Panc1 (cell line): ENCODE data around the gene GRIN2A.

Experiments used
- POLR2AphosphoS5 ChIP-seq: IDR thresholded peaks from 2 replicates; pipeline ENCODE4 v1.6.1; 2012; ENCODE audit warnings: mild to moderate bottlenecking, low read depth, low read length, moderate library complexity
- REST ChIP-seq, 2 experiments: IDR thresholded peaks; 2 replicates each; pipeline ENCODE4 v1.6.1; 2011 to 2012; ENCODE audit warnings: low read depth in 2 of 2, control low read depth in 1 of 2, low read length in 1 of 2, mild to moderate bottlenecking in 1 of 2, moderate library complexity in 1 of 2; ENCODE audit not compliant: insufficient read depth in 1 of 2
- SIN3A ChIP-seq: IDR thresholded peaks from 2 replicates; pipeline ENCODE4 v1.6.1; 2012; ENCODE audit warnings: low read depth, mild to moderate bottlenecking, low read length, moderate library complexity, borderline replicate concordance; ENCODE audit not compliant: insufficient read depth
- TCF7L2 ChIP-seq: IDR thresholded peaks from 2 replicates; pipeline ENCODE4 v1.6.1; 2011; ENCODE audit warnings: mild to moderate bottlenecking, low read depth, low read length, inconsistent platforms
- TF ChIP-seq, protein P1 (sequence below): fragments of 450-650 bp; IDR thresholded peaks from 2 replicates; pipeline ENCODE4 v1.5.1; 2017; ENCODE audit warnings: mild to moderate bottlenecking

- TF ChIP-seq, protein P1, sequence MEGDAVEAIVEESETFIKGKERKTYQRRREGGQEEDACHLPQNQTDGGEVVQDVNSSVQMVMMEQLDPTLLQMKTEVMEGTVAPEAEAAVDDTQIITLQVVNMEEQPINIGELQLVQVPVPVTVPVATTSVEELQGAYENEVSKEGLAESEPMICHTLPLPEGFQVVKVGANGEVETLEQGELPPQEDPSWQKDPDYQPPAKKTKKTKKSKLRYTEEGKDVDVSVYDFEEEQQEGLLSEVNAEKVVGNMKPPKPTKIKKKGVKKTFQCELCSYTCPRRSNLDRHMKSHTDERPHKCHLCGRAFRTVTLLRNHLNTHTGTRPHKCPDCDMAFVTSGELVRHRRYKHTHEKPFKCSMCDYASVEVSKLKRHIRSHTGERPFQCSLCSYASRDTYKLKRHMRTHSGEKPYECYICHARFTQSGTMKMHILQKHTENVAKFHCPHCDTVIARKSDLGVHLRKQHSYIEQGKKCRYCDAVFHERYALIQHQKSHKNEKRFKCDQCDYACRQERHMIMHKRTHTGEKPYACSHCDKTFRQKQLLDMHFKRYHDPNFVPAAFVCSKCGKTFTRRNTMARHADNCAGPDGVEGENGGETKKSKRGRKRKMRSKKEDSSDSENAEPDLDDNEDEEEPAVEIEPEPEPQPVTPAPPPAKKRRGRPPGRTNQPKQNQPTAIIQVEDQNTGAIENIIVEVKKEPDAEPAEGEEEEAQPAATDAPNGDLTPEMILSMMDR: no peak
- TF ChIP-seq REST (IDR thresholded peaks at IDR 0.05; ENCODE audit: insufficient read depth in 1 of 2, low read depth in 2 of 2, low read length in 1 of 2) (no peak), POLR2AphosphoS5 (no peak), SIN3A (no peak), TCF7L2 (no peak)
Measured at GRCh38 chr16:10150906-10151305, 31.3 kb downstream of the GRIN2A start.
